WTC11 (cell line): ENCODE results near the gene DCP1A. TPM values are rescaled to one million over a fixed set of nuclear protein-coding genes. Genes with fewer than 3 reads are reported as not detected.

Experiments used
- ATAC-seq: fragments of 200-7000 bp; cut with Tn5 transposase; 2 replicates; pipeline ENCODE4 v1.10.0; 2021; ENCODE audit warnings: mild to moderate bottlenecking, moderate library complexity
- CTCF ChIA-PET: fragments of 300-600 bp; sonication (Branson Sonifier 250); formaldehyde crosslinking; loops from one replicate; lab custom pipeline; 2021; ENCODE audit warnings: antibody characterized with exemption; lab: Charles Lee
- POLR2A ChIA-PET: fragments of 350-600 bp; sonication (Branson Sonifier 250); formaldehyde crosslinking; loops from one replicate; lab custom pipeline; 2021; ENCODE audit warnings: antibody characterized with exemption; lab: Charles Lee
- DNase-seq: peaks from one replicate; pipeline ENCODE4 v3.0.0; 2021; ENCODE audit warnings: low spot score
- H3K27ac Mint-ChIP-seq: 2 replicates; pipeline ENCODE4 v1.8.0; 2021; ENCODE audit warnings: mixed read lengths
- H3K27me3 Mint-ChIP-seq: 2 replicates; pipeline ENCODE4 v1.8.0; 2021; ENCODE audit warnings: low read depth, mild to moderate bottlenecking, moderate library complexity, mixed read lengths
- H3K36me3 Mint-ChIP-seq: 2 replicates; pipeline ENCODE4 v1.8.0; 2021; ENCODE audit warnings: mixed read lengths
- H3K4me1 Mint-ChIP-seq: 2 replicates; pipeline ENCODE4 v1.8.0; 2022; ENCODE audit warnings: mixed read lengths
- H3K4me3 Mint-ChIP-seq: 2 replicates; pipeline ENCODE4 v1.8.0; 2021; ENCODE audit warnings: mild to moderate bottlenecking, moderate library complexity, mixed read lengths
- H3K9me3 Mint-ChIP-seq: 2 replicates; pipeline ENCODE4 v1.8.0; 2021; ENCODE audit warnings: mixed read lengths
- CREM ChIP-seq: sonication (generic); formaldehyde crosslinking; IDR thresholded peaks from 2 replicates; pipeline ENCODE4 v1.8.1; 2022; ENCODE audit warnings: mild to moderate bottlenecking, missing genetic modification reagents, moderate library complexity
- ETV6 ChIP-seq: sonication (generic); formaldehyde crosslinking; IDR thresholded peaks from 2 replicates; pipeline ENCODE4 v1.8.1; 2022; ENCODE audit warnings: mild to moderate bottlenecking, missing genetic modification reagents
- FOXK1 ChIP-seq: sonication (generic); formaldehyde crosslinking; IDR thresholded peaks from 2 replicates; pipeline ENCODE4 v1.8.0; 2022; ENCODE audit warnings: mild to moderate bottlenecking, moderate library complexity, missing genetic modification reagents
- IRF2 ChIP-seq: sonication (generic); formaldehyde crosslinking; IDR thresholded peaks from 2 replicates; pipeline ENCODE4 v1.8.0; 2022; ENCODE audit warnings: low read depth, missing genetic modification reagents, borderline replicate concordance
- NFE2L1 ChIP-seq: sonication (generic); formaldehyde crosslinking; IDR thresholded peaks from 2 replicates; pipeline ENCODE4 v1.8.1; 2023; ENCODE audit warnings: missing genetic modification reagents
- NR1H2 ChIP-seq: sonication (generic); formaldehyde crosslinking; IDR thresholded peaks from 2 replicates; pipeline ENCODE4 v1.9.0; 2021; ENCODE audit warnings: mild to moderate bottlenecking, moderate library complexity, missing genetic modification reagents
- NR2C2 ChIP-seq: sonication (generic); formaldehyde crosslinking; IDR thresholded peaks from 2 replicates; pipeline ENCODE4 v1.8.0; 2022; ENCODE audit warnings: mild to moderate bottlenecking, missing genetic modification reagents
- TCF7 ChIP-seq: sonication (generic); formaldehyde crosslinking; IDR thresholded peaks from 2 replicates; pipeline ENCODE4 v1.8.0; 2022; ENCODE audit warnings: mild to moderate bottlenecking, low read depth, missing genetic modification reagents, moderate library complexity
- TEAD4 ChIP-seq: sonication (generic); formaldehyde crosslinking; IDR thresholded peaks from 2 replicates; pipeline ENCODE4 v1.8.0; 2022; ENCODE audit warnings: mild to moderate bottlenecking, missing genetic modification reagents
- ZBTB21 ChIP-seq: sonication (generic); formaldehyde crosslinking; IDR thresholded peaks from 2 replicates; pipeline ENCODE4 v1.8.1; 2023; ENCODE audit warnings: mild to moderate bottlenecking, missing genetic modification reagents, borderline replicate concordance
- ZNF232 ChIP-seq: sonication (generic); formaldehyde crosslinking; IDR thresholded peaks from 2 replicates; pipeline ENCODE4 v1.8.0; 2022; ENCODE audit warnings: mild to moderate bottlenecking, missing genetic modification reagents
- ZNF396 ChIP-seq: fragments of 250-450 bp; sonication (Bioruptor Pico); IDR thresholded peaks from 2 replicates; pipeline ENCODE4 v1.8.0; 2021; ENCODE audit warnings: mild to moderate bottlenecking, moderate library complexity, borderline replicate concordance
- ZNF423 ChIP-seq: fragments of 250-450 bp; sonication (Bioruptor Pico); IDR thresholded peaks from 2 replicates; pipeline ENCODE4 v2.1.2; 2022; ENCODE audit warnings: mild to moderate bottlenecking, moderate library complexity
- total RNA-seq: library from RNA; stranded (reverse); gene quantifications from 3 replicates; pipeline ENCODE4 v1.2.3, GENCODE V29; 2021
- TF ChIP-seq, protein P1 (sequence below): fragments of 200-600 bp; IDR thresholded peaks from 2 replicates; pipeline ENCODE4 v1.8.0; 2022; ENCODE audit warnings: antibody characterized with exemption
- TF ChIP-seq, protein P2 (sequence below): sonication (generic); formaldehyde crosslinking; IDR thresholded peaks from 2 replicates; pipeline ENCODE4 v1.8.0; 2023; ENCODE audit warnings: mild to moderate bottlenecking, missing genetic modification reagents
- TF ChIP-seq, protein P3 (sequence below): sonication (generic); formaldehyde crosslinking; IDR thresholded peaks from 2 replicates; pipeline ENCODE4 v1.8.1; 2023; ENCODE audit warnings: mild to moderate bottlenecking, missing genetic modification reagents, moderate library complexity
- TF ChIP-seq, protein P4 (sequence below): sonication (generic); formaldehyde crosslinking; conservative IDR thresholded peaks from 2 replicates; pipeline ENCODE4 v1.8.1; 2022; ENCODE audit warnings: mild to moderate bottlenecking, missing genetic modification reagents
- TF ChIP-seq, protein P5 (sequence below): sonication (generic); formaldehyde crosslinking; IDR thresholded peaks from 2 replicates; pipeline ENCODE4 v1.8.1; 2023; ENCODE audit warnings: mild to moderate bottlenecking, moderate library complexity, missing genetic modification reagents
- TF ChIP-seq, protein P6 (sequence below): sonication (generic); formaldehyde crosslinking; IDR thresholded peaks from 2 replicates; pipeline ENCODE4 v1.8.1; 2022; ENCODE audit warnings: mild to moderate bottlenecking, moderate library complexity, missing genetic modification reagents

The DCP1A gene
- total RNA-seq, 1 experiment from 2014 or later, result 19.1 TPM

DNA sequence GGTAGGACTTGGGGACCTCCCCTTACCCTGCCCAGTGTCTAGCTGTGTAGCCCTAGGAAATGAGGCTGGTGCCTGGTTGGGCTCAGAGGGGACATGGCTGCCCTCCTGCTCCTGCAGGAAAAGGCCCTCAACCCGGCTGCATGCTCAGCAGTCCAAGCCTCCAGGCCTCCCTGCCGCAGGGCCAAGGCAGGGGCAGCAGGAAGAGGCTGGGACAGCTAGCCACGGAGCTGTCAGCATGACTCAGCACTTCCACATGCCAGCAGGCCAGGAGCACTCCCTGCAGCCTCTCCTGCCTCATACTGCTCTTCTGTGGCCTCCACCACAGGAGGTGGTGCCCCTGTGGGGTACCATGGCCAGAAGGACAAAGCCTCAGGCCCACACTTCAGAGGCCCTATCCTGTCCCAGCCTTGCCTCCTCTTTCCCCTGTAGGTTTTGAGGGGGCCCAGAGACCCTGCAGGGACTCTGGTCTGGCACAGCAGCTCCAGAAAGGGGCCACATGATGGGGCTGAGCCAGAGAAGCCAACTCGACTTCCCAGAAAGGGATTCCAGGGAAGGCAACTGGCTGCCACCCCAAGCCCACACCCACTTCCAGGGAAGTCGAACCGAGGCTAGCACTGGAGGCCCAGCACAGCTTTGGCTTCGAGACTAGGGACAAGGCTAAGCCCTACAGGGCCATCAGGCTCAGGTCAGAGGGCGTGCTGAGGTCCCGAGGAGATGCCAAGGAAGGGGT, 111.1 kb downstream of the DCP1A start:
- TF ChIP-seq ZNF423 (CRISPR knock-in tag) (peak; percentile 72), TEAD4 (CRISPR knock-in tag) (no peak)
- H3K9me3 Mint-ChIP-seq, result no peaks in the 10 kb centered on the region
- DNase-seq (no peak), ATAC-seq (peak; percentile 10)
- H3K27me3 Mint-ChIP-seq, result no peaks in the 10 kb centered on the region
- CTCF ChIA-PET, result interaction anchor here (1.1 kb wide), 1 partner anchor 17 kb away, joined by 5 read pairs; no protein-coding TSS in a partner anchor
- POLR2A ChIA-PET, result interaction anchor here (0.7 to 1.0 kb wide), 2 partner anchors 16 to 18 kb away, joined by 3 read pairs; no protein-coding TSS in a partner anchor
- peaks cover 88% of the 10 kb centered on the region for H3K36me3 Mint-ChIP-seq
- H3K27ac Mint-ChIP-seq, result peak overlapping the region; percentile 65
- peaks cover 11% of the 10 kb centered on the region for H3K4me1 Mint-ChIP-seq
- H3K4me3 Mint-ChIP-seq, result no peak overlapping the region

DNA sequence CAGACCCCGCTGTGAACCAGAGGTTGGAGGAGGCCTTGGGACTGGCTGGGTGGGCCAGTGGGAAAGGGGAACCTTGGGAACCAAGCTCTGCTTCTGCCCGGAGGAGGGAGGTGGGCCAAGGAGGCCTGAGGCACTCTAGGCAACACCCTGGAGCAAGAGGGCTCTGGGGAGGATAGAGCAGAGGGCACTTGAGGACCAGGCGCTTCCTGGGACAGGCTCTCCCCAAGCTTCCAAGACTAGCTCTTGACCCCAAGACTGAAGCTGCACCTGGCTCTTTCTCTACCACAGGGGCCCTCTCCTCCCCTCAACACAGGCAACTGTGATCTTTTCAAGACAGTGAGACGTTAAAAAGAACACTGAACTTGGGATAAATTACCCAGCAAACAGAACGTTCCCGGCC, 111.8 kb downstream of the DCP1A start:
- peak overlapping the region; percentile 89 for H3K27ac Mint-ChIP-seq
- DNase-seq, result no peak
- TF ChIP-seq ZNF396 (no peak), ZBTB21 (no peak), NR1H2 (CRISPR knock-in tag) (no peak)
- TF ChIP-seq, protein P1, sequence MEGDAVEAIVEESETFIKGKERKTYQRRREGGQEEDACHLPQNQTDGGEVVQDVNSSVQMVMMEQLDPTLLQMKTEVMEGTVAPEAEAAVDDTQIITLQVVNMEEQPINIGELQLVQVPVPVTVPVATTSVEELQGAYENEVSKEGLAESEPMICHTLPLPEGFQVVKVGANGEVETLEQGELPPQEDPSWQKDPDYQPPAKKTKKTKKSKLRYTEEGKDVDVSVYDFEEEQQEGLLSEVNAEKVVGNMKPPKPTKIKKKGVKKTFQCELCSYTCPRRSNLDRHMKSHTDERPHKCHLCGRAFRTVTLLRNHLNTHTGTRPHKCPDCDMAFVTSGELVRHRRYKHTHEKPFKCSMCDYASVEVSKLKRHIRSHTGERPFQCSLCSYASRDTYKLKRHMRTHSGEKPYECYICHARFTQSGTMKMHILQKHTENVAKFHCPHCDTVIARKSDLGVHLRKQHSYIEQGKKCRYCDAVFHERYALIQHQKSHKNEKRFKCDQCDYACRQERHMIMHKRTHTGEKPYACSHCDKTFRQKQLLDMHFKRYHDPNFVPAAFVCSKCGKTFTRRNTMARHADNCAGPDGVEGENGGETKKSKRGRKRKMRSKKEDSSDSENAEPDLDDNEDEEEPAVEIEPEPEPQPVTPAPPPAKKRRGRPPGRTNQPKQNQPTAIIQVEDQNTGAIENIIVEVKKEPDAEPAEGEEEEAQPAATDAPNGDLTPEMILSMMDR, result no peak
- TF ChIP-seq, protein P2, sequence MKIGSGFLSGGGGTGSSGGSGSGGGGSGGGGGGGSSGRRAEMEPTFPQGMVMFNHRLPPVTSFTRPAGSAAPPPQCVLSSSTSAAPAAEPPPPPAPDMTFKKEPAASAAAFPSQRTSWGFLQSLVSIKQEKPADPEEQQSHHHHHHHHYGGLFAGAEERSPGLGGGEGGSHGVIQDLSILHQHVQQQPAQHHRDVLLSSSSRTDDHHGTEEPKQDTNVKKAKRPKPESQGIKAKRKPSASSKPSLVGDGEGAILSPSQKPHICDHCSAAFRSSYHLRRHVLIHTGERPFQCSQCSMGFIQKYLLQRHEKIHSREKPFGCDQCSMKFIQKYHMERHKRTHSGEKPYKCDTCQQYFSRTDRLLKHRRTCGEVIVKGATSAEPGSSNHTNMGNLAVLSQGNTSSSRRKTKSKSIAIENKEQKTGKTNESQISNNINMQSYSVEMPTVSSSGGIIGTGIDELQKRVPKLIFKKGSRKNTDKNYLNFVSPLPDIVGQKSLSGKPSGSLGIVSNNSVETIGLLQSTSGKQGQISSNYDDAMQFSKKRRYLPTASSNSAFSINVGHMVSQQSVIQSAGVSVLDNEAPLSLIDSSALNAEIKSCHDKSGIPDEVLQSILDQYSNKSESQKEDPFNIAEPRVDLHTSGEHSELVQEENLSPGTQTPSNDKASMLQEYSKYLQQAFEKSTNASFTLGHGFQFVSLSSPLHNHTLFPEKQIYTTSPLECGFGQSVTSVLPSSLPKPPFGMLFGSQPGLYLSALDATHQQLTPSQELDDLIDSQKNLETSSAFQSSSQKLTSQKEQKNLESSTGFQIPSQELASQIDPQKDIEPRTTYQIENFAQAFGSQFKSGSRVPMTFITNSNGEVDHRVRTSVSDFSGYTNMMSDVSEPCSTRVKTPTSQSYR (CRISPR knock-in tag), result no peak
- ChIA-PET POLR2A (interaction anchor here (0.7 to 1.0 kb wide), 2 partner anchors 17 to 18 kb away, joined by 3 read pairs; no protein-coding TSS in a partner anchor), CTCF (interaction anchor here (1.1 to 1.2 kb wide), 2 partner anchors 11 to 37 kb away, joined by 3 read pairs; no protein-coding TSS in a partner anchor)
- H3K27me3 Mint-ChIP-seq, result no peaks in the 10 kb centered on the region
- H3K36me3 Mint-ChIP-seq, result peaks cover 85% of the 10 kb centered on the region
- H3K4me3 Mint-ChIP-seq, result no peak overlapping the region
- H3K9me3 Mint-ChIP-seq, result no peaks in the 10 kb centered on the region
- H3K4me1 Mint-ChIP-seq, result peaks cover 11% of the 10 kb centered on the region
- ATAC-seq, result no peak

DNA sequence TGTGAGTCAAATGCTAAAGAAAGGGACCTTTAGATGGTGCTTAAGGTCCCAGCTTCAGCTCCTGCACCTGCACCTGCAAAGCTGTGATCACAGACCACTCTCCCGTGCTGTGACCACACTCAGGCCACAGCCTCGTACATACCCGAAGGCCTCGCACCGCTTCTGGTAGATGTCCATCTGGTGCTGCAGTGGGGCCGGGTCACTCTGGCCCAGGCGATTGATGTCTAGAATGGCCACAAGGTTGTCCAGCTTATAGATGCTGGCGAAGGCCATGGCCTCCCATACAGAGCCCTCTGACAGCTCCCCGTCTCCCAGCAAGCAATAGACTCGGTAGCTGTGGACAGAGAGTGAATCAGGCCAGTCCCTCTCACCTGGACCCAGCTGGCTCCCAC, 112.5 kb downstream of the DCP1A start:
- peaks cover 9% of the 10 kb centered on the region for H3K4me1 Mint-ChIP-seq
- no peak overlapping the region for H3K4me3 Mint-ChIP-seq
- no peak for DNase-seq
- TF ChIP-seq, protein P3, sequence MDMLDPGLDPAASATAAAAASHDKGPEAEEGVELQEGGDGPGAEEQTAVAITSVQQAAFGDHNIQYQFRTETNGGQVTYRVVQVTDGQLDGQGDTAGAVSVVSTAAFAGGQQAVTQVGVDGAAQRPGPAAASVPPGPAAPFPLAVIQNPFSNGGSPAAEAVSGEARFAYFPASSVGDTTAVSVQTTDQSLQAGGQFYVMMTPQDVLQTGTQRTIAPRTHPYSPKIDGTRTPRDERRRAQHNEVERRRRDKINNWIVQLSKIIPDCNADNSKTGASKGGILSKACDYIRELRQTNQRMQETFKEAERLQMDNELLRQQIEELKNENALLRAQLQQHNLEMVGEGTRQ (CRISPR knock-in tag), result no peak
- no peak for TF ChIP-seq IRF2 (CRISPR knock-in tag)
- TF ChIP-seq NR2C2, result no peak
- TF ChIP-seq ETV6 (CRISPR knock-in tag), result no peak
- no peak for TF ChIP-seq CREM (CRISPR knock-in tag)
- TF ChIP-seq NFE2L1 (CRISPR knock-in tag), result no peak
- TF ChIP-seq, protein P4, sequence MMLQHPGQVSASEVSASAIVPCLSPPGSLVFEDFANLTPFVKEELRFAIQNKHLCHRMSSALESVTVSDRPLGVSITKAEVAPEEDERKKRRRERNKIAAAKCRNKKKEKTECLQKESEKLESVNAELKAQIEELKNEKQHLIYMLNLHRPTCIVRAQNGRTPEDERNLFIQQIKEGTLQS (CRISPR knock-in tag), result no peak
- TF ChIP-seq, protein P5, sequence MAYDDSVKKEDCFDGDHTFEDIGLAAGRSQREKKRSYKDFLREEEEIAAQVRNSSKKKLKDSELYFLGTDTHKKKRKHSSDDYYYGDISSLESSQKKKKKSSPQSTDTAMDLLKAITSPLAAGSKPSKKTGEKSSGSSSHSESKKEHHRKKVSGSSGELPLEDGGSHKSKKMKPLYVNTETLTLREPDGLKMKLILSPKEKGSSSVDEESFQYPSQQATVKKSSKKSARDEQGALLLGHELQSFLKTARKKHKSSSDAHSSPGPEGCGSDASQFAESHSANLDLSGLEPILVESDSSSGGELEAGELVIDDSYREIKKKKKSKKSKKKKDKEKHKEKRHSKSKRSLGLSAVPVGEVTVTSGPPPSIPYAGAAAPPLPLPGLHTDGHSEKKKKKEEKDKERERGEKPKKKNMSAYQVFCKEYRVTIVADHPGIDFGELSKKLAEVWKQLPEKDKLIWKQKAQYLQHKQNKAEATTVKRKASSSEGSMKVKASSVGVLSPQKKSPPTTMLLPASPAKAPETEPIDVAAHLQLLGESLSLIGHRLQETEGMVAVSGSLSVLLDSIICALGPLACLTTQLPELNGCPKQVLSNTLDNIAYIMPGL (CRISPR knock-in tag), result no peak
- TF ChIP-seq ZNF396, result no peak
- TF ChIP-seq, protein P6, sequence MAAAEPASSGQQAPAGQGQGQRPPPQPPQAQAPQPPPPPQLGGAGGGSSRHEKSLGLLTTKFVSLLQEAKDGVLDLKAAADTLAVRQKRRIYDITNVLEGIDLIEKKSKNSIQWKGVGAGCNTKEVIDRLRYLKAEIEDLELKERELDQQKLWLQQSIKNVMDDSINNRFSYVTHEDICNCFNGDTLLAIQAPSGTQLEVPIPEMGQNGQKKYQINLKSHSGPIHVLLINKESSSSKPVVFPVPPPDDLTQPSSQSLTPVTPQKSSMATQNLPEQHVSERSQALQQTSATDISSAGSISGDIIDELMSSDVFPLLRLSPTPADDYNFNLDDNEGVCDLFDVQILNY (CRISPR knock-in tag), result no peak
- no peak for TF ChIP-seq ZNF232 (CRISPR knock-in tag)
- no peak for TF ChIP-seq FOXK1 (CRISPR knock-in tag)
- TF ChIP-seq ZBTB21, result no peak
- TF ChIP-seq TCF7 (CRISPR knock-in tag), result no peak
- TF ChIP-seq, all 79 proteins: peak for 0
- Mint-ChIP-seq H3K27me3 (no peaks in the 10 kb centered on the region), H3K27ac (no peak overlapping the region), H3K9me3 (no peaks in the 10 kb centered on the region), H3K36me3 (peaks cover 85% of the 10 kb centered on the region)
- ChIA-PET POLR2A (interaction anchor here (1.0 kb wide), 1 partner anchor 19 kb away, joined by 3 read pairs; no protein-coding TSS in a partner anchor), CTCF (interaction anchor here (1.1 to 1.2 kb wide), 2 partner anchors 12 to 36 kb away, joined by 3 read pairs; no protein-coding TSS in a partner anchor)
- no peak for ATAC-seq
